GM12878 (cell line): Measurements from ENCODE around the gene MB21D2. TPM values are rescaled to one million over a fixed set of nuclear protein-coding genes. Genes with fewer than 3 reads are reported as not detected.

Experiments used
- BCLAF1 ChIP-seq: fragments of 450-650 bp; IDR thresholded peaks from 2 replicates; pipeline ENCODE4 v1.6.1; 2017; ENCODE audit warnings: antibody characterized with exemption, mild to moderate bottlenecking, moderate library complexity
- E2F4 ChIP-seq: IDR thresholded peaks from 2 replicates; pipeline ENCODE4 v1.6.1; 2012; ENCODE audit warnings: low read depth, low read length, improper control_type of control experiment
- HCFC1 ChIP-seq: fragments of 150-350 bp; IDR thresholded peaks from 2 replicates; pipeline ENCODE4 v1.6.1; 2014; ENCODE audit warnings: low read length
- MAX ChIP-seq: IDR thresholded peaks from 2 replicates; pipeline ENCODE4 v1.6.1; 2012; ENCODE audit warnings: low read depth, low read length, improper control_type of control experiment
- MYB ChIP-seq: fragments of 150-350 bp; IDR thresholded peaks from 2 replicates; pipeline ENCODE4 v1.6.1; 2014; ENCODE audit warnings: mild to moderate bottlenecking, low read depth, low read length, borderline replicate concordance
- NFXL1 ChIP-seq: fragments of 450-650 bp; IDR thresholded peaks from 2 replicates; pipeline ENCODE4 v1.6.1; 2017; ENCODE audit warnings: antibody characterized with exemption, mild to moderate bottlenecking, borderline replicate concordance
- NFYB ChIP-seq: IDR thresholded peaks from 2 replicates; pipeline ENCODE4 v1.6.1; 2011; ENCODE audit warnings: low read depth, mild to moderate bottlenecking, low read length, improper control_type of control experiment, moderate library complexity; ENCODE audit not compliant: insufficient read depth
- PML ChIP-seq: IDR thresholded peaks from 2 replicates; pipeline ENCODE4 v1.6.1; 2012; ENCODE audit warnings: low read length, inconsistent platforms
- POLR2AphosphoS5 ChIP-seq: IDR thresholded peaks from 2 replicates; pipeline ENCODE4 v1.6.1; 2011; ENCODE audit warnings: mild to moderate bottlenecking, low read length, inconsistent platforms
- PRDM15 ChIP-seq: fragments of 450-650 bp; formaldehyde crosslinking; IDR thresholded peaks from 2 replicates; pipeline ENCODE4 v1.4.0; 2020; ENCODE audit warnings: mild to moderate bottlenecking, moderate library complexity
- RAD51 ChIP-seq: fragments of 450-650 bp; IDR thresholded peaks from 2 replicates; pipeline ENCODE4 v1.6.1; 2016; ENCODE audit warnings: moderate library complexity, mild to moderate bottlenecking, inconsistent platforms
- RB1 ChIP-seq: fragments of 450-650 bp; formaldehyde crosslinking; IDR thresholded peaks from 2 replicates; pipeline ENCODE4 v1.6.1; 2017; ENCODE audit warnings: mild to moderate bottlenecking, borderline replicate concordance
- SREBF1 ChIP-seq: IDR thresholded peaks from 2 replicates; pipeline ENCODE4 v1.6.1; 2012; ENCODE audit warnings: mild to moderate bottlenecking, low read length
- STAT1 ChIP-seq: fragments of 450-650 bp; conservative IDR thresholded peaks from 2 replicates; pipeline ENCODE4 v1.6.1; 2014; ENCODE audit warnings: antibody characterized with exemption, mild to moderate bottlenecking
- ZBTB33 ChIP-seq: fragments of 450-650 bp; IDR thresholded peaks from 2 replicates; pipeline ENCODE4 v1.6.1; 2017; ENCODE audit warnings: mild to moderate bottlenecking
- ZNF384 ChIP-seq: IDR thresholded peaks from 2 replicates; pipeline ENCODE4 v1.6.1; 2012; ENCODE audit warnings: low read depth, mild to moderate bottlenecking, low read length, improper control_type of control experiment, borderline replicate concordance
- polyA plus RNA-seq, 11 experiments: library from polyadenylated mRNA; depleted of rRNA in 4 of 11; unstranded in 6 of 11; stranded (reverse) in 5 of 11; fragments of >200 nt; fragmentation: Nextera tagmentation in 4 of 11; fragmentation: Illumina TruSeq in 1 of 11; extraction: Ambion mirVana in 4 of 11; extraction: Trizol in 1 of 11; gene quantifications; 1 replicate in 1 of 11; 2 replicates in 10 of 11; pipeline versions ENCODE4 v1.2.1 to v1.2.3, GENCODE V29; 2011 to 2016; ENCODE audit warnings: inconsistent platforms in 2 of 11, missing spikeins in 2 of 11, low read depth in 1 of 11
- total RNA-seq, 4 experiments: library from RNA; depleted of rRNA in 3 of 4; stranded (reverse); fragments of >200 nt in 3 of 4; fragmentation: Illumina TruSeq in 1 of 4; extraction: Trizol in 1 of 4; gene quantifications; 2 replicates each; pipeline versions ENCODE4 v1.2.1 to v1.2.3, GENCODE V29; 2013 to 2021

MB21D2 gene
- total and polyA plus RNA-seq, 10 of the 15 experiments (the other 5 are each of a cell fraction or from before 2014, with no cell fraction given) = 7.9 to 21.2 (median 15.3) TPM

- no peak for TF ChIP-seq SREBF1
- no peak for TF ChIP-seq RB1
- TF ChIP-seq PRDM15 (CRISPR knock-in tag) = no peak
- no peak for TF ChIP-seq STAT1
- TF ChIP-seq NFYB = no peak
- TF ChIP-seq BCLAF1 = no peak
- TF ChIP-seq ZBTB33 = no peak
- TF ChIP-seq E2F4 = no peak
- TF ChIP-seq POLR2AphosphoS5 = no peak
- TF ChIP-seq HCFC1 = no peak
- 0 out of 2 replicates have a peak, but pooled peaks have one; percentile 29 for TF ChIP-seq PML
- no peak for TF ChIP-seq ZNF384
- TF ChIP-seq RAD51 = no peak
- no peak for TF ChIP-seq MYB
- TF ChIP-seq NFXL1 = no peak
- TF ChIP-seq MAX = no peak
These were observed 98.6 kb downstream of the MB21D2 start (continued) for GRCh38 chr3:192819001-192819569.
